ENCODE measurements around the gene STK39.

STK39 gene

GRCh38 chr2:168210216-168210894 is 37.0 kb downstream of the STK39 start:
- 0 out of 2 replicates have a peak, but pooled peaks cover 3% of the 10 kb centered on the region for H3K4me1 ChIP-seq (ENCODE audit: control insufficient read depth, insufficient read depth, low read length)
- no peak overlapping the region for H3K27ac ChIP-seq (ENCODE audit: low read length)
- no CpG with 5 or more reads among the region's 9 CpGs for WGBS (ENCODE audit: insufficient coverage, insufficient read length)
- H3K4me3 ChIP-seq (ENCODE audit: low read length): no peak overlapping the region
- H3K9me3 ChIP-seq (ENCODE audit: control insufficient read depth, insufficient read depth, low read length): no peaks in the 10 kb centered on the region
- no peaks in the 10 kb centered on the region for H3K36me3 ChIP-seq (ENCODE audit: control insufficient read depth, insufficient read depth, low read length)
- no peak for DNase-seq (ENCODE audit: low read depth, low spot score)
- no peaks in the 10 kb centered on the region for H3K27me3 ChIP-seq (ENCODE audit: control insufficient read depth, insufficient read depth, low read length)

GRCh38 chr2:168208652-168209051 is 38.7 kb downstream of the STK39 start:
- no CpG with 5 or more reads among the region's 2 CpGs for WGBS (ENCODE audit: insufficient coverage, insufficient read length)
- H3K27ac ChIP-seq (ENCODE audit: low read length): no peak overlapping the region
- no peak overlapping the region for H3K4me3 ChIP-seq (ENCODE audit: low read length)
- peaks cover 6% of the 10 kb centered on the region for H3K4me1 ChIP-seq (ENCODE audit: control insufficient read depth, insufficient read depth, low read length)
- H3K9me3 ChIP-seq (ENCODE audit: control insufficient read depth, insufficient read depth, low read length): no peaks in the 10 kb centered on the region
- H3K27me3 ChIP-seq (ENCODE audit: control insufficient read depth, insufficient read depth, low read length): no peaks in the 10 kb centered on the region
- no peak for DNase-seq (ENCODE audit: low read depth, low spot score)
- H3K36me3 ChIP-seq (ENCODE audit: control insufficient read depth, insufficient read depth, low read length): no peaks in the 10 kb centered on the region

- Histone ChIP-seq H3K4me1 (ENCODE audit: control insufficient read depth, insufficient read depth, low read length) (peaks cover 6% of the 10 kb centered on the region), H3K4me3 (ENCODE audit: low read length) (no peak overlapping the region), H3K9me3 (ENCODE audit: control insufficient read depth, insufficient read depth, low read length) (no peaks in the 10 kb centered on the region), H3K27ac (ENCODE audit: low read length) (no peak overlapping the region), H3K36me3 (ENCODE audit: control insufficient read depth, insufficient read depth, low read length) (no peaks in the 10 kb centered on the region), H3K27me3 (ENCODE audit: control insufficient read depth, insufficient read depth, low read length) (no peaks in the 10 kb centered on the region)
- no CpG with 5 or more reads among the region's 3 CpGs for WGBS (ENCODE audit: insufficient coverage, insufficient read length)
- DNase-seq (ENCODE audit: low read depth, low spot score): no peak
These were observed 39.5 kb downstream of the STK39 start for GRCh38 chr2:168207851-168208250.

- H3K9me3 ChIP-seq (ENCODE audit: control insufficient read depth, insufficient read depth, low read length): no peaks in the 10 kb centered on the region
- H3K4me3 ChIP-seq (ENCODE audit: low read length): no peak overlapping the region
- no peaks in the 10 kb centered on the region for H3K27me3 ChIP-seq (ENCODE audit: control insufficient read depth, insufficient read depth, low read length)
- no CpG with 5 or more reads among the region's 15 CpGs for WGBS (ENCODE audit: insufficient coverage, insufficient read length)
- peak; percentile 43 for DNase-seq (ENCODE audit: low read depth, low spot score)
- no peaks in the 10 kb centered on the region for H3K36me3 ChIP-seq (ENCODE audit: control insufficient read depth, insufficient read depth, low read length)
- peaks cover 4% of the 10 kb centered on the region for H3K4me1 ChIP-seq (ENCODE audit: control insufficient read depth, insufficient read depth, low read length)
- no peak overlapping the region for H3K27ac ChIP-seq (ENCODE audit: low read length)
These were observed 43.4 kb downstream of the STK39 start for GRCh38 chr2:168203762-168204693.

- Histone ChIP-seq H3K4me3 (ENCODE audit: low read length) (no peak overlapping the region), H3K36me3 (ENCODE audit: control insufficient read depth, insufficient read depth, low read length) (no peaks in the 10 kb centered on the region), H3K27me3 (ENCODE audit: control insufficient read depth, insufficient read depth, low read length) (no peaks in the 10 kb centered on the region), H3K27ac (ENCODE audit: low read length) (no peak overlapping the region), H3K4me1 (ENCODE audit: control insufficient read depth, insufficient read depth, low read length) (peaks cover 2% of the 10 kb centered on the region), H3K9me3 (ENCODE audit: control insufficient read depth, insufficient read depth, low read length) (no peaks in the 10 kb centered on the region)
- no peak for DNase-seq (ENCODE audit: low read depth, low spot score)
- WGBS (ENCODE audit: insufficient coverage, insufficient read length): no CpG with 5 or more reads among the region's 5 CpGs
These were observed 45.7 kb downstream of the STK39 start for GRCh38 chr2:168201584-168202116.

- Histone ChIP-seq H3K4me3 (ENCODE audit: low read length) (no peak overlapping the region), H3K4me1 (ENCODE audit: control insufficient read depth, insufficient read depth, low read length) (peaks cover 2% of the 10 kb centered on the region), H3K9me3 (ENCODE audit: control insufficient read depth, insufficient read depth, low read length) (no peaks in the 10 kb centered on the region), H3K36me3 (ENCODE audit: control insufficient read depth, insufficient read depth, low read length) (no peaks in the 10 kb centered on the region), H3K27ac (ENCODE audit: low read length) (no peak overlapping the region), H3K27me3 (ENCODE audit: control insufficient read depth, insufficient read depth, low read length) (no peaks in the 10 kb centered on the region)
- WGBS (ENCODE audit: insufficient coverage, insufficient read length): no CpG with 5 or more reads among the region's 6 CpGs
- no peak for DNase-seq (ENCODE audit: low read depth, low spot score)
These were observed 46.3 kb downstream of the STK39 start for GRCh38 chr2:168200930-168201583.

- WGBS (ENCODE audit: insufficient coverage, insufficient read length): no CpG with 5 or more reads among the region's 7 CpGs
- Histone ChIP-seq H3K4me3 (ENCODE audit: low read length) (no peak overlapping the region), H3K4me1 (ENCODE audit: control insufficient read depth, insufficient read depth, low read length) (no peaks in the 10 kb centered on the region), H3K36me3 (ENCODE audit: control insufficient read depth, insufficient read depth, low read length) (no peaks in the 10 kb centered on the region), H3K9me3 (ENCODE audit: control insufficient read depth, insufficient read depth, low read length) (no peaks in the 10 kb centered on the region), H3K27ac (ENCODE audit: low read length) (no peak overlapping the region), H3K27me3 (ENCODE audit: control insufficient read depth, insufficient read depth, low read length) (no peaks in the 10 kb centered on the region)
- no peak for DNase-seq (ENCODE audit: low read depth, low spot score)
These were observed 48.8 kb downstream of the STK39 start for GRCh38 chr2:168198476-168199207.

GRCh38 chr2:168196764-168197180 is 50.6 kb downstream of the STK39 start:
- Histone ChIP-seq H3K9me3 (ENCODE audit: control insufficient read depth, insufficient read depth, low read length) (no peaks in the 10 kb centered on the region), H3K27ac (ENCODE audit: low read length) (no peak overlapping the region), H3K4me1 (ENCODE audit: control insufficient read depth, insufficient read depth, low read length) (peaks cover 6% of the 10 kb centered on the region), H3K36me3 (ENCODE audit: control insufficient read depth, insufficient read depth, low read length) (no peaks in the 10 kb centered on the region), H3K27me3 (ENCODE audit: control insufficient read depth, insufficient read depth, low read length) (no peaks in the 10 kb centered on the region), H3K4me3 (ENCODE audit: low read length) (no peak overlapping the region)
- WGBS (ENCODE audit: insufficient coverage, insufficient read length): no CpG with 5 or more reads among the region's 4 CpGs
- no peak for DNase-seq (ENCODE audit: low read depth, low spot score)

- H3K27me3 ChIP-seq (ENCODE audit: control insufficient read depth, insufficient read depth, low read length): no peaks in the 10 kb centered on the region
- peaks cover 9% of the 10 kb centered on the region for H3K4me1 ChIP-seq (ENCODE audit: control insufficient read depth, insufficient read depth, low read length)
- DNase-seq (ENCODE audit: low read depth, low spot score): no peak
- H3K27ac ChIP-seq (ENCODE audit: low read length): no peak overlapping the region
- no peak overlapping the region for H3K4me3 ChIP-seq (ENCODE audit: low read length)
- H3K9me3 ChIP-seq (ENCODE audit: control insufficient read depth, insufficient read depth, low read length): no peaks in the 10 kb centered on the region
- H3K36me3 ChIP-seq (ENCODE audit: control insufficient read depth, insufficient read depth, low read length): no peaks in the 10 kb centered on the region
- no CpG with 5 or more reads among the region's 7 CpGs for WGBS (ENCODE audit: insufficient coverage, insufficient read length)
These were observed 52.4 kb downstream of the STK39 start for GRCh38 chr2:168194784-168195522.
